Heart right ventricle (tissue), 16 donors: ENCODE measurements around the gene C1orf35. TPM values are rescaled to one million over a fixed set of nuclear protein-coding genes. Genes with fewer than 3 reads are reported as not detected.

Source experiments
- ATAC-seq, 8 donors: fragments of 200-7000 bp; cut with Tn5 transposase; one replicate each; pipeline ENCODE4 v1.9.1; 2020; ENCODE audit warnings: mild to moderate bottlenecking in 8 of 8, moderate library complexity in 8 of 8, moderate number of reproducible peaks in 1 of 8
- DNase-seq, 2 donors: peaks; one replicate each; pipeline ENCODE4 v3.0.0-alpha.2; 2020
- H3K27ac ChIP-seq, 10 donors: fragments of 200-600 bp; sonication (generic) in 2 of 10; one replicate each; pipeline versions ENCODE4 v1.5.0 to v1.8.0; 2020 to 2022; ENCODE audit warnings: mild to moderate bottlenecking in 3 of 10
- H3K27me3 ChIP-seq, 7 donors: fragments of 200-600 bp; one replicate each; pipeline ENCODE4 v1.8.0; 2021 to 2022; ENCODE audit warnings: mild to moderate bottlenecking in 2 of 7
- H3K36me3 ChIP-seq, 9 donors: fragments of 200-600 bp; sonication (generic) in 1 of 9; one replicate each; pipeline versions ENCODE4 v1.5.0 to v1.8.0; 2020 to 2022; ENCODE audit warnings: mild to moderate bottlenecking in 2 of 9
- H3K4me1 ChIP-seq, 9 donors: fragments of 200-600 bp; sonication (generic) in 1 of 9; one replicate each; pipeline versions ENCODE4 v1.5.0 to v1.8.0; 2020 to 2022; ENCODE audit warnings: mild to moderate bottlenecking in 4 of 9
- H3K4me3 ChIP-seq, 10 donors: fragments of 200-600 bp; sonication (generic) in 2 of 10; one replicate each; pipeline versions ENCODE4 v1.5.0 to v1.8.0; 2020 to 2022; ENCODE audit warnings: mild to moderate bottlenecking in 7 of 10, moderate library complexity in 2 of 10
- H3K9me3 ChIP-seq, 11 donors: fragments of 200-600 bp in 10 of 11; sonication (generic) in 2 of 11; one replicate each; pipeline versions ENCODE4 v1.5.0 to v1.8.0; 2013 to 2022; ENCODE audit warnings: mild to moderate bottlenecking in 2 of 11, control low read depth in 1 of 11, moderate library complexity in 1 of 11
- WGBS, 2 donors: extraction: QIAGEN DNeasy Blood & Tissue Kit; methylation state at CpG; one replicate each; pipeline ENCODE4 v1.1.7; 2013; ENCODE audit warnings: inconsistent platforms in 1 of 2; 5-methylcytosine and 5-hydroxymethylcytosine counted together
- intact Hi-C, 10 donors: fragments of 100-400 bp; cut with DNase I; formaldehyde crosslinking; loops; one replicate each; pipeline versions ENCODE4 v1.11.1 to v1.14.2; 2022
- polyA plus RNA-seq, 2 donors: library from polyadenylated mRNA; stranded (reverse); fragments of 200-250 nt; gene quantifications; one replicate each; pipeline ENCODE4 v1.2.3, GENCODE V29; 2013
- total RNA-seq, 10 donors: library from RNA; stranded (reverse); fragmentation: NEBNext Ultra II Directional in 3 of 10; extraction: Animal tissue kit (Norgen Biotek cat#: 25700) in 3 of 10; gene quantifications; one replicate each; pipeline versions ENCODE4 v1.2.1 to v1.2.4, GENCODE V29; 2021 to 2023
- TF ChIP-seq, protein P1 (sequence below), 9 donors: fragments of 200-600 bp; sonication (generic) in 2 of 9; IDR thresholded peaks; one replicate each; pipeline versions ENCODE4 v1.5.0 to v1.8.0; 2021 to 2022; ENCODE audit warnings: antibody characterized with exemption in 9 of 9, mild to moderate bottlenecking in 5 of 9, moderate library complexity in 1 of 9
- donor health status: Arrhythmogenic right ventricular cardiomyopathy.
- donor health status: ischemic (EF 13 %, LVEDD 7.1; RV severe dilation, severe dysfunction).
- donor health status: healthy with polysubstance abuse.
- donor health status: DM: no; HTN: yes; CAD: no.
- donor health status: DM: no; HTN: no; CAD: no.
- donor health status: ischemic (EF 25% LVEDD 6.9; RV normal size, moderate dysfunction).
- donor health status: ischemic (EF 25% LVEDD 5.7; RV mildly dilated, moderate dysfunction).
- donor health status: healthy.
- donor health status: DM: yes; HTN: yes; CAD: no.
- donor health status: Ischemic cardiomyopathy.
- donor health status: ischemic (EF 35%, LVEDD 5.7; RV mildly dilated, moderate dysfunction).
- donor health status: nonischemic (EF 11% LVEDD 7.7; RV severe dilation, severe dysfunction).
- donor health status: DM: yes; HTN: yes; CAD: no.
- donor health status: PGD.
- donor health status: ischemic (EF 29% LVEDD 5.4; RV normal size, mild dysfunction).
- donor health status: nonischemic (EF 23%, LVEDD 6.1; RV moderate dilation, normal function).

C1orf35 gene
- total and polyA plus RNA-seq, 12 donors, result 5.6 to 15.7 (median 6.4) TPM

DNA sequence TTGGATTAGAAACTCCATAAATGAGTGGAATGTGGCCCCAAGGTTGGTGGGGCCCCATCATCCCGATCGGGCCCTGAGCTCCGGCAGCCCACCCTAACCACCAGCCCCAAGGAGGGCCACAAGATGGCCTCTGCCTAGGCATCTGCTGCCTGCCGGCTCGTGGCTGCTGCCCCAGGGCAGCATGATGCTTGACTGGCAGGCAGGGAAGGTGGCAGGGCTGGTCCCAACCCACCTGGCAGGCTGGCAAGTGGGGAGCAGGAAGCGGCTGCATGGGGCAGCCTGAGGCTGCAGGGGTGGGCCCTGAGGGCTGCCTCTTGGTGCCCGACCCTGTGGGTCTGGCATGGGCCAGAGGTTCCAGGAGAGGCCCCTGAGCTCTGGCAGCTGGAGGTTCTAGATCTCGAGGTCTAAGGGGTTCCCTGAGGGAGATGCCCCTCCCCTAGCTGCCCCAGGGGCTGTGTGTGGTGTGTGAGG lies 45.8 kb upstream of the C1orf35 start:
- ATAC-seq, result peak in 2 of 8 donors; percentile 0 to 1
- Histone ChIP-seq H3K27ac (peak overlapping the region; percentile 67 to 91 (median 85)), H3K27me3 (no peaks in the 10 kb centered on the region), H3K9me3 (no peaks in the 10 kb centered on the region), H3K4me1 (peaks cover 31 to 80% (median 58%) of the 10 kb centered on the region in 9 donors), H3K4me3 (peak overlapping the region in 5 of 10 donors; percentile 8 to 49 (median 46)), H3K36me3 (peaks cover 0 to 53% (median 5%) of the 10 kb centered on the region in 9 donors)
- TF ChIP-seq, protein P1, sequence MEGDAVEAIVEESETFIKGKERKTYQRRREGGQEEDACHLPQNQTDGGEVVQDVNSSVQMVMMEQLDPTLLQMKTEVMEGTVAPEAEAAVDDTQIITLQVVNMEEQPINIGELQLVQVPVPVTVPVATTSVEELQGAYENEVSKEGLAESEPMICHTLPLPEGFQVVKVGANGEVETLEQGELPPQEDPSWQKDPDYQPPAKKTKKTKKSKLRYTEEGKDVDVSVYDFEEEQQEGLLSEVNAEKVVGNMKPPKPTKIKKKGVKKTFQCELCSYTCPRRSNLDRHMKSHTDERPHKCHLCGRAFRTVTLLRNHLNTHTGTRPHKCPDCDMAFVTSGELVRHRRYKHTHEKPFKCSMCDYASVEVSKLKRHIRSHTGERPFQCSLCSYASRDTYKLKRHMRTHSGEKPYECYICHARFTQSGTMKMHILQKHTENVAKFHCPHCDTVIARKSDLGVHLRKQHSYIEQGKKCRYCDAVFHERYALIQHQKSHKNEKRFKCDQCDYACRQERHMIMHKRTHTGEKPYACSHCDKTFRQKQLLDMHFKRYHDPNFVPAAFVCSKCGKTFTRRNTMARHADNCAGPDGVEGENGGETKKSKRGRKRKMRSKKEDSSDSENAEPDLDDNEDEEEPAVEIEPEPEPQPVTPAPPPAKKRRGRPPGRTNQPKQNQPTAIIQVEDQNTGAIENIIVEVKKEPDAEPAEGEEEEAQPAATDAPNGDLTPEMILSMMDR (IDR thresholded peaks at IDR 0.05), result no peak
- WGBS, 2 donors, result 73 to 74% methylated on average over 8 of the region's 8 CpGs
- intact Hi-C loops, result no loop called here
- DNase-seq, result peak in 1 of 2 donors; percentile 15

DNA sequence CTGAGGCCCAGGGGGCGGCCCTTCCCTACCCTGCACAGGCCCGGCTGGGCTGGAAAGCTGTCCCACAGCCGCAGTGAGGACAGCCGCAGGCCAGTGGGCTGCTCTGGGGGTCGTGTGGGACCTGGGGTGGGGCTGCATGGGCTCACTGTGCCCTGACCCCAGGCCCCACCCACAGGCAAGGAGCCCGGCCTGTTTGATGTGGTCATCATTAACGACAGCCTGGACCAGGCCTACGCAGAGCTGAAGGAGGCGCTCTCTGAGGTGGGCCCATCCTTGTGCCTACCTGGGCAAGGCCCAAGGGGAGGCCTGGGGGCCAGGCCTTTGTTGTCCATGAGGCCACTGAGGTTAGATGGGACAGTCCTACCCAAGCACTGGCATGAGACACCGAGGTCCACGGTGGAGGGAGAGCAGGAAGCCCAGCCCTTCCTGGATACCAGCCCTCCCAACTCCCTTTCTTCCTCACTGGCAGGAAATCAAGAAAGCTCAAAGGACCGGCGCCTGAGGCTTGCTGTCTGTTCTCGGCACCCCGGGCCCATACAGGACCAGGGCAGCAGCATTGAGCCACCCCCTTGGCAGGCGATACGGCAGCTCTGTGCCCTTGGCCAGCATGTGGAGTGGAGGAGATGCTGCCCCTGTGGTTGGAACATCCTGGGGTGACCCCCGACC lies 45.2 kb upstream of the C1orf35 start:
- TF ChIP-seq, protein P1 (IDR thresholded peaks at IDR 0.05), result no peak
- no peaks in the 10 kb centered on the region for H3K9me3 ChIP-seq
- peaks cover 0 to 53% (median 5%) of the 10 kb centered on the region in 9 donors for H3K36me3 ChIP-seq
- peak in 1 of 2 donors; percentile 19 for DNase-seq
- intact Hi-C loops, result no loop called here
- peaks cover 36 to 86% (median 64%) of the 10 kb centered on the region in 9 donors for H3K4me1 ChIP-seq
- peak overlapping the region; percentile 67 to 91 (median 85) for H3K27ac ChIP-seq
- no peaks in the 10 kb centered on the region for H3K27me3 ChIP-seq
- ATAC-seq, result peak in 3 of 8 donors; percentile 0 to 29 (median 3)
- peak overlapping the region in 2 of 10 donors; percentile 1 to 8 for H3K4me3 ChIP-seq
- 61 to 66% methylated on average over 18 of the region's 18 CpGs for WGBS, 2 donors

- no peak for ATAC-seq
- TF ChIP-seq, protein P1 (IDR thresholded peaks at IDR 0.05), result no peak
- 80 to 87% methylated on average over 4 of the region's 4 CpGs for WGBS, 2 donors
- Histone ChIP-seq H3K4me3 (no peak overlapping the region), H3K4me1 (peaks cover 42 to 92% (median 70%) of the 10 kb centered on the region in 9 donors), H3K9me3 (no peaks in the 10 kb centered on the region), H3K27me3 (no peaks in the 10 kb centered on the region), H3K36me3 (peaks cover 0 to 55% (median 5%) of the 10 kb centered on the region in 9 donors), H3K27ac (peak overlapping the region in 9 of 10 donors; percentile 67 to 91 (median 86))
- no peak for DNase-seq
- intact Hi-C loops, result no loop called here
Observed at GRCh38 chr1:228147768-228148167, 44.6 kb upstream of the C1orf35 start.

- Histone ChIP-seq H3K27me3 (no peaks in the 10 kb centered on the region), H3K4me3 (no peak overlapping the region), H3K36me3 (peaks cover 0 to 61% (median 5%) of the 10 kb centered on the region in 9 donors), H3K9me3 (no peaks in the 10 kb centered on the region), H3K4me1 (peaks cover 47 to 96% (median 75%) of the 10 kb centered on the region in 9 donors), H3K27ac (peak overlapping the region in 3 of 10 donors; percentile 83 to 91 (median 87))
- intact Hi-C loops, result no loop called here
- DNase-seq, result no peak
- TF ChIP-seq, protein P1 (IDR thresholded peaks at IDR 0.05), result no peak
- 94 to 96% methylated on average over 20 of the region's 20 CpGs for WGBS, 2 donors
- no peak for ATAC-seq
Observed at GRCh38 chr1:228147151-228147693, 44.1 kb upstream of the C1orf35 start.
